Stimulated activated CD4-positive, alpha-beta T cell treated with anti-CD3 and anti-CD28 coated beads, Interleukin-2, amount 100 ng/mL, for 48 hours (primary cell): ENCODE measurements around the gene ZPR1.
"Not testable (repeated sequence)": the region's sequence is repeated elsewhere in the genome, so short reads cannot be mapped to it uniquely, and the experiment has no call there.

Experiments
- DNase-seq, 2 donors: peaks; one replicate each; pipeline ENCODE4 v3.0.0-alpha.2; 2020

Gene ZPR1

GRCh38 chr11:116792144-116792868, 4.5 kb upstream of the ZPR1 start:
- DNase-seq: no peak

- DNase-seq: no peak
These were observed 4.0 kb upstream of the ZPR1 start, which contains the start of gene APOA5 for GRCh38 chr11:116791813-116792143. TSS of gene APOA5 (minus strand) at chr11:116791879. CDS start at chr11:116791860, 19 bp downstream.

GRCh38 chr11:116791002-116791812, 3.4 kb upstream of the ZPR1 start:
- DNase-seq: peak; percentile 80 to 83

- DNase-seq: no peak
These were observed 2.6 kb upstream of the ZPR1 start for GRCh38 chr11:116790167-116791001.

GRCh38 chr11:116788975-116789374, 1.2 kb upstream of the ZPR1 start:
- DNase-seq: no peak

- no peak for DNase-seq
These were observed 711 bp upstream of the ZPR1 start for GRCh38 chr11:116788534-116788933.

- no peak for DNase-seq
These were observed 412 bp downstream of the ZPR1 start for GRCh38 chr11:116787436-116787785.

GRCh38 chr11:116786966-116787365, 857 bp downstream of the ZPR1 start:
- no peak for DNase-seq

GRCh38 chr11:116786326-116786725, 1.5 kb downstream of the ZPR1 start:
- no peak for DNase-seq

- DNase-seq: no peak
These were observed 5.1 kb downstream of the ZPR1 start for GRCh38 chr11:116782728-116783127.

GRCh38 chr11:116778556-116778955, 9.3 kb downstream of the ZPR1 start:
- no peak for DNase-seq

- no peak for DNase-seq
These were observed 10.8 kb downstream of the ZPR1 start for GRCh38 chr11:116777056-116777455.

GRCh38 chr11:116776522-116776984, 11.3 kb downstream of the ZPR1 start:
- DNase-seq: no peak

GRCh38 chr11:116775975-116776374, 11.8 kb downstream of the ZPR1 start:
- no peak for DNase-seq

- no peak for DNase-seq
These were observed 13.2 kb downstream of the ZPR1 start for GRCh38 chr11:116774661-116775060.

GRCh38 chr11:116773203-116774097, 14.4 kb downstream of the ZPR1 start:
- DNase-seq: no peak

- DNase-seq: peak; percentile 93 to 94
These were observed 15.2 kb downstream of the ZPR1 start, which contains the start of gene BUD13 for GRCh38 chr11:116772443-116773202. TSS of gene BUD13 (minus strand) at chr11:116772987. CDS start at chr11:116772964, 23 bp downstream.

GRCh38 chr11:116771935-116772334, 15.9 kb downstream of the ZPR1 start:
- no peak for DNase-seq

- no peak for DNase-seq
These were observed 25.7 kb downstream of the ZPR1 start for GRCh38 chr11:116762132-116762531.

GRCh38 chr11:116756044-116756443, 31.8 kb downstream of the ZPR1 start:
- not testable (repeated sequence) for DNase-seq

- no peak for DNase-seq
These were observed 37.6 kb downstream of the ZPR1 start for GRCh38 chr11:116750070-116750718.
